Posterior vena cava (tissue), 2 donors: ENCODE data around the gene ID1. TPM values are rescaled to one million over a fixed set of nuclear protein-coding genes. Genes with fewer than 3 reads are reported as not detected.
A peak's percentile ranks its signal among the peaks of the same experiment; 100 is the strongest.

Experiments used
- DNase-seq: peaks from one replicate; pipeline ENCODE4 v3.0.0-alpha.2; 2020; ENCODE audit warnings: low spot score
- intact Hi-C, 2 donors: fragments of 100-400 bp; cut with DNase I; formaldehyde crosslinking; loops; one replicate each; pipeline versions ENCODE4 v1.14.1 to v1.14.2; 2022 to 2023
- long read RNA-seq, 2 donors: library from polyadenylated mRNA; unstranded; transcript quantifications; one replicate each; pipeline ENCODE4 v2.0.0, GENCODE V29; 2020 to 2021
- total RNA-seq, 2 donors: library from RNA; stranded (reverse); fragmentation: NEBNext Ultra II Directional; extraction: Animal tissue kit (Norgen Biotek cat#: 25700); gene quantifications; one replicate each; pipeline ENCODE4 v1.2.1, GENCODE V29; 2021
- donor health status: DM: yes; HTN: yes; CAD: no.
- donor health status: DM: yes; HTN: yes; CAD: no.

The ID1 gene, protein sequence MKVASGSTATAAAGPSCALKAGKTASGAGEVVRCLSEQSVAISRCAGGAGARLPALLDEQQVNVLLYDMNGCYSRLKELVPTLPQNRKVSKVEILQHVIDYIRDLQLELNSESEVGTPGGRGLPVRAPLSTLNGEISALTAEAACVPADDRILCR
- total RNA-seq = 100 to 1,000 TPM; 117 to 145 TPM
- long read RNA-seq, donor 1, transcript ID1-202 (2 exons, 994 nt) = major isoform, 6 of 8 reads
- long read RNA-seq, donor 1, partial matches to known transcripts = 0 of 8 reads
- long read RNA-seq, donor 1, other reads (novel, unspliced or antisense) = 0 of 8 reads
- long read RNA-seq, donor 2, transcript ID1-201 (1 exons, 1,233 nt) = minor isoform, 21 of 137 reads
- long read RNA-seq, donor 2, transcript ID1-202 (2 exons, 994 nt) = major isoform, 115 of 137 reads
- long read RNA-seq, donor 2, partial matches to known transcripts = 0 of 137 reads
- long read RNA-seq, donor 2, other reads (novel, unspliced or antisense) = 1 of 137 reads

DNA sequence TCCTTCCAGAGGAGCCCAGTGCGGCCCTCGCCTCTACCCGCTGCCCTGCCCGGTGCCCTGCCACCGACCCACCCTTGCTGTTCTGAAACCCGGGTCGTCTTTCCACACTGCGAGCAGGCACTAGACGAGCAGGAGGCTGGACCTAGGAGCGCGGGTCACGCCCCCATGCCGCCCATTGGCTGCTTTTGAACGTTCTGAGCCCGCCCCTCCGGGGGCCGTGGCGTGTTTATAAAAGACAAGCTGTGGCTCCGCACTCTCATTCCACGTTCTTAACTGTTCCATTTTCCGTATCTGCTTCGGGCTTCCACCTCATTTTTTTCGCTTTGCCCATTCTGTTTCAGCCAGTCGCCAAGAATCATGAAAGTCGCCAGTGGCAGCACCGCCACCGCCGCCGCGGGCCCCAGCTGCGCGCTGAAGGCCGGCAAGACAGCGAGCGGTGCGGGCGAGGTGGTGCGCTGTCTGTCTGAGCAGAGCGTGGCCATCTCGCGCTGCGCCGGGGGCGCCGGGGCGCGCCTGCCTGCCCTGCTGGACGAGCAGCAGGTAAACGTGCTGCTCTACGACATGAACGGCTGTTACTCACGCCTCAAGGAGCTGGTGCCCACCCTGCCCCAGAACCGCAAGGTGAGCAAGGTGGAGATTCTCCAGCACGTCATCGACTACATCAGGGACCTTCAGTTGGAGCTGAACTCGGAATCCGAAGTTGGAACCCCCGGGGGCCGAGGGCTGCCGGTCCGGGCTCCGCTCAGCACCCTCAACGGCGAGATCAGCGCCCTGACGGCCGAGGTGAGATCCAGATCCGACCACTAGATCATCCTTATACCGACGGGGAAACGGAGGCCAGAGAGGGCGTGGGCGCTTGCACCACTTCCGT, at the start of gene ID1:
Gene ID1 (plus strand): TSS at position 259 of the 871 bp plus-strand sequence. CDS start 99 bp downstream, at position 358.
- intact Hi-C loops = no loop called here
- peak; percentile 98 for DNase-seq

DNA sequence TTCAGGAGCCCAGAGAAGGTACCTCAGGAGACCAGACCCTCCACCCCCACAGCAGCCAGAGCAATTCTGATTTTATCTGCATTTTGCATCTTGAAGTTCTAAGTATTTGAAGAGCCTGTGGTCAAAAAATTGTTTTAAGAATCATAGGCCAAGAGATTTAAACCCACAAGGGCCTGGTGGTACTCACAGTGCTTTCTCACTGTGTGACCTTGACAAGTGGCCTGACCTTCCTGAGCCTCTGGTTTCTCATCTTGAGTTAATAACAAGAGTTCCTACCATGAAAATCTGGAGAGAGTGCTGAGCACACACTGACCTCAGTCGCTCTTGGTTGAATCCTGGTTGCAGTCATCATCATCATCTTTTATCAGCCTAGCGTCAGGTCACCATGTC, 45.4 kb upstream of the ID1 start:
- DNase-seq = no peak
- intact Hi-C loops = loop anchor here in 1 of 2 donors (10.0 kb wide), 1 partner anchor 165 kb away; the partner anchor contains the start of gene BCL2L1

DNA sequence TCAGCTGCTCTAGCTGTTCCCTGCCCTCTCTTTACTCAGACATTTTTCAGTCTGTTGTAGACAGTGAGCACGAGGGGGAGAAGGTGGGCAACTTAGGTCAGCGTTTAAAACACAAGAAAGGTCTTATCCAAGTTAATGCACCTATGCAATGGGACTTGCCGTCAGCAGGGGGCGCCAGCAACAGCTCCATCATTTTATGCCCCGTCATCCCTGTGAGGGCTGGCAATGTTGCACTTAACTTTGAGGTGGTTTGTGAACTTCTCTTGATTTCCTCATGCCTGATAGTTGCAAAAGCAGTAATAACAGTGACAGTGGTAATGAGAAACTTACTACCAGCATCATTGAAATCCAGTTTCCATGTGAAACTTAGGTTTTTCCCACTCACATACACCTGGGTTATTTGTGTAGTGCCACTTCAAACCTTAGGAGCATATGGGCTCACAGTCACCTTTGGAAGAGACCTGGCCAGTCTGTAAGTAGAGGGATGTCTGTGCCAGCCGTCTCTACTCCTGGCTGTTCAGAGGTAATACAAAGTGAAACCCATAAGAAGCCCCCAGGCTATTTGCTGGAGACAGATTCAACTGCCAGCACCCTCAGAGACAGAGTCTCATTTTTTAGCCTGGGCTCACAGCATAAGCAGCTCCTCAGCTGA, 44.9 kb upstream of the ID1 start:
- intact Hi-C loops = loop anchor here in 1 of 2 donors (10.0 kb wide), 1 partner anchor 165 kb away; the partner anchor contains the start of gene BCL2L1
- peak; percentile 93 for DNase-seq

DNA sequence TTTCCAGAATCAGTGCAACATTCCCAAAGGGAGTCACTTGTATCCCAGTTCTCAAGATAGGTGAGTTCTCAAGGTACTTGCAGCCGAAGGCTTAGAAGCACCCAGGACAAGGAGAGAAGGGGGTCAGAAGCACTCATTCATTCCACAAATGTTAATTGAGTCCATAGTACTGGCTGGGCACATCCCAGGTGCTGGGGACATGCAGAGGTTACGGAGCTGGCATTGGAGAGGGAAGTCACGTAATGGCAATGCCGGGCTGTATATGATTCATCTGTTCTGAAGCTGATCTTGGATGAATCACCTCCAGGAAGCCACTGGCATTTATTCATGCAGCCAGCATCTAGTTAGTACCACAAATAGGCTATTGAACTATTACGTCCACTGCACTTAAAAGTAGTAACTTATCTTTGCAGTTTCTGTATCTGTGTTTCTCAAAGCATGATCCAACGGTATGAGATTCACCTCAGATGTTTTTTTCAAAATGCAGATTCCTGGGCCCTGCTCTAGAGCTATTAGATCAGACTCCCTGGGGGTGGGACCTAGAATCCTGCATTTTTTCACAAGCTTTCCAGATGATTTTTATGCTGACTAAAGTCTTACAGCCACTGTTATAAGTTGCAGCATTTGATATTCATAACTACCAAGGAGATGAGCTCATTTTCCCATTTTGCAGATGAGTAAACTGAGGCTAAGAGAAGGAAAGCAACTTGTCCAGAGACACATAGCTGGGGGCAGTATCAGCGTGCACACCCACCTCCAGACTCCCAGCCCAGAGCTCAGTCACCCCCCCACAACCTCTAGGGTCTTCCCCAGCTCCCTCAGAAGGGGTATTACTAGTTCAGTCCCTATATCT, 44.1 kb upstream of the ID1 start:
- intact Hi-C loops = loop anchor here in 1 of 2 donors (10.0 kb wide), 1 partner anchor 164 kb away; the partner anchor contains the start of gene BCL2L1
- DNase-seq = no peak

DNA sequence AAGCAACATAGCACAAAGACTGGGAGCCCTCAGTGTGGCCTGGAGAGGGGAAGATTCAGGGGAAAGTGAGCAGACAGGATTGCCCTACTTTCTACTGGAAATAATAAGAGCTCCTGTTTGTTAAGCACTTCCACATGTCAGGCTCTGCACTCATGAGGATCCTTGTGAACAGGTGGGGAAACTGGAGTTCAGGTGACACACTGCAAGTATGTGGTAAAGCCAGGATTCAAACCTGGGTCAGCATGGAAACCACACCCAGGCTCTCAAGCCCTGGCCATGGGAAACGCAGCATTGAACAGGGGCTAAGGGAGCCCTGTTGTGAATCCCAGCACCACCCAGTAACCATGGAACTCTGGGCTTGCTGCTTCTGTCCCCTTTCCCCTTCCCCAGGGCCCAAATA, 42.8 kb upstream of the ID1 start:
- intact Hi-C loops = loop anchor here (2.0 to 10.0 kb wide), 2 partner anchors 51 to 163 kb away; partner anchors contain the start of gene BCL2L1 (in 1 of the 2)

DNA sequence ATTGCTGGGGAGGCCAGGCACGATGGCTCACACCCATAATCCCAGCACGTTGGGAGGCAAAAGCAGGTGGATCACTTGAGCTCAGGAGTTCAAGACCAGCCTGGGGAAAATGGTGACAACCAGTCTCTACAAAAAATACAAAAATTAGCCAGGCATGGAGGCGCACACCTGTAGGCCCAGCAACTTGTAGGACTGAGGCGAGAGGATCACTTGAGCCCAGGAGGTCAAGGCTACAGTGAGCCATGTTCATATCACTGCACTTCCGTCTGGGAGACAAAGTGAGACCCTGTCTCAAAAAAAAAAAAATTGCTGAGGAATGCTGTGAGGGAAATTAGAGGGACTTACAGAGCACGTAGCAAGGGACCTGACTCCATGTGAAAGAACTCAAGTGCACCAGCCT, 40.8 kb upstream of the ID1 start:
- intact Hi-C loops = loop anchor here in 1 of 2 donors (2.0 to 10.0 kb wide), 2 partner anchors 47 to 161 kb away; partner anchors contain the start of gene BCL2L1
- DNase-seq = no peak

More for the DNA sequence above, 42.8 kb upstream of the ID1 start:
- no peak for DNase-seq

DNA sequence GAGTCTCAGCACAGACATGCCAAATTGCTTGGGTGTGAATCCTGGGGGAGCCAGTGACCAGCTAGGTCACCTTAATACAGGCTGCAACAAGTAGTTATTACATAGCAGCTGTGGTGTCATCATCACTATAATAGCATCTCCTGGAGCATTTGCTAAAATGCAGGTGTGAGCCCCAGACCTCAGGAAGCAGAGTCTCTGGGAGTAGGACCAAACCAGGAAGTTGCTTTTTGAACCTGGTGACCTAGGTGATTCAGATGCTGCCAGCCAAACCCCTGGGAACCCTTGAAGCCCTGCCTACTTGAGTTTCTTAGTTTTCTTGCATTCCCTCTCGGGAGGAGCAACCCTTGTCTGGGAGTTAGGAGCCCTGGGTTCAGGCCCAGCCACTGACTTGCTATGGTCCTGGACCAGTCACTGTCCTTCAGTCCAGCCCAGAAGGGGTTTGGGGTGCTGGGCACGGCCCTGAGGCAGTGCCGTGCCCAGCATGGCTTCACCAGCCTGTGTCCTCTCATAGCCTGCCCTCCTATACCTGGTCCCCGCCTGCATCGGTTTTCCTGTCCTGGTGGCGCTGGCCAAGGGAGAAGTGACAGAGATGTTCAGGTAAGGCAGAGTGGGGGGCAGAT, 39.3 kb upstream of the ID1 start:
- no peak for DNase-seq
- intact Hi-C loops = loop anchor here in 1 of 2 donors (2.0 to 10.0 kb wide), 2 partner anchors 45 to 159 kb away; partner anchors contain the start of gene BCL2L1

DNA sequence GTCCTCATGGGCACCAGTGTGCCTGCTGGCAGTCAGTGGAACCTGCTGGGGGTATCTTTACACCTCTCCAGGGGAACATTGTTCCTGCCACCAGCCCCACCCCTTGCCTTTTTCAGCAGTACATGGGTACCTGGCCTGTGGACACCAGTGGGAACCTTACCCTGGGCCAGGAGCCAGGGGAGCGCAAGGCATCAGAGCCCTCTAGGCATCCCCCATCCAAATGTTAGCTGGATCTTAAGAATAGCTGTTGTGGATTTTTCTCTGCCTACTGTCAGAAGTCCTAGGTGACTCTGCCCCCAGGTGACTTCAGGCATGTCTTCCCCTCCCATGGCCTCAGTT, 38.8 kb upstream of the ID1 start:
- intact Hi-C loops = loop anchor here in 1 of 2 donors (10.0 kb wide), 1 partner anchor 159 kb away; the partner anchor contains the start of gene BCL2L1
- no peak for DNase-seq

DNA sequence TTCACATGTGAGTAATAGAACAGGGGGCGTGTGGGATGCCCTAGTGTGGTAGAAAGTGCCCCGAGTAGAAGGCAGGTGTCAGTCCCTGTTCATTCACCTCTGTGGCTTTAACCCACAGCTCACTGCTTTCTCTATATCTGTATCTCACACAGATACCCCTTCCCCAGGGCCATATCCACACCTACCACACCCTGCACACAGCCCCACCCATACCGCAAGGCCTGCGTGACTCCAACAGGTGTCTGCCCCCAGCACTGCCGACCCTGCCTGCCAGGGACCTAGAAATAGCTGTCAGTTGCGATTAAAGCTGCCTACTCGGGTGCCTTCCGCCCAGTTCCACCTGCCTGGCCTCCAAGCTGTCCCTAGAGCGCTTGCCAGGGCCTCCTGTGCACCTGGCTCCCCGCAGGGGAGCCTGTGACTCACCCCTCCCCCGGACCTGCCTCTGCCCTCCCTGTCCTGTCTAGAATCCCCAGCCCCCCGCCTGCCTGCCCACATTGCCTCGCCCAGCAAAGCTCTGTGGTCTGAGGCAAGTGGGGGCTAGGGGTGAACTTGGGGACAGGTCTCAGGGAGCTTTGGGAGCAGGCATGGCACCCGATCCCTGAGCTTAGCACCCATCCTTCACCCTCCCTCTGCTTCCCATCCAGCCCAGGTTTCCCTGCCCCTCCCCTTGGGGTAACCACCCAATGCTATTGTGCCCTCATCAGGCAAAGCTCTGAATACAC, 38.3 kb upstream of the ID1 start:
- intact Hi-C loops = loop anchor here in 1 of 2 donors (10.0 kb wide), 1 partner anchor 158 kb away; the partner anchor contains the start of gene BCL2L1
- DNase-seq = no peak

- intact Hi-C loops = loop anchor here in 1 of 2 donors (10.0 kb wide), 1 partner anchor 157 kb away; the partner anchor contains the start of gene BCL2L1
- no peak for DNase-seq
Observed at GRCh38 chr20:31567380-31567720, 37.7 kb upstream of the ID1 start.

DNA sequence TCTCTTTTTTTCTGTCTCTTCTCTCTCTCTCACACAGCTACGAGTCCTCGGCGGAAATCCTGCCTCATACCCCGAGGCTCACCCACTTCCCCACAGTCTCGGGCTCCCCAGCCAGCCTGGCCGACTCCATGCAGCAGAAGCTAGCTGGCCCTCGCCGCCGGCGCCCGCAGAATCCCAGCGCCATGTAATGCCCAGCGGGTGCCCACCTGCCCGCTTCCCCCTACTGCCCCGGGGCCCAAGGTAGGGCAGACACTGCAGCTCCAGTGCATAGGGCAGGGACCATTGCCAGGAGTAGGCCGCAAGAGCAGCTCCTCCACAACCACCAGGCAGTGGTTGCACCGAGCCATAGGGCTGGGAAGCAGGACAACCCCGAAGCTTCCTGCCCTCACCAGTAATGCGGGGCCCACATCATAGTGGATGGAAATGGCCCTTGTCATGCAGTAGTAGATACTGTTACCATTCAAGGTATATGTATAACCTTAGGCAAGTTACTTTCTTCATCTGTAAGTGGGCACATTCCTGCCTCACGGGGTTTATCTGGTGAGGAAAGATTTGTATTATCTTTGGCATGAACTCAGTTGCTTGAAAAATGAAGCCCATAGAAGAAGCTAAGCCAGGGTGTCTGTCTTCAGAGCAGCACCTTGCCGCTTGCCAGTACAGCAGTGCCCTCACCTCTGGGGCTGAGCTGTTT, 36.9 kb upstream of the ID1 start:
- intact Hi-C loops = loop anchor here in 1 of 2 donors (10.0 kb wide), 1 partner anchor 157 kb away; the partner anchor contains the start of gene BCL2L1
- no peak for DNase-seq

DNA sequence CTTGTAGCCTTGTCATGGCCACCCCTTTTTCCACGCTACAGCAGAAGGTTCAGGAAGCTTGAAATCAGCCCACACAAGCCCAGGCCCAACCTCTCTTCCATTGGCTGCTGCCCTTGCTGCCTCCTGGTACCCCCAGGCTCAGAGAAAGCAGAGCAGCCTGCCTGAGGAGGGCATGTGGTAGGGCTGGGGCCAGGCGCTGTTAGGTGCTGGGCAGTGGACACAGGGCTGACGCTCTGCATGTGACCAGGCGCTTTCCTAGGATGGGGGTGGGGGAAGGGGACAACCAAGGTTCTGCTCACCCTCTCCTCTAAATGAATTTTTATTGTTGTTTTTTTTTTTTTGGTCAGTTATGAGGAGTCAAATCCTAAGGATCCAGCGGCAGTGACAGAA, 36.3 kb upstream of the ID1 start:
- no peak for DNase-seq
- intact Hi-C loops = loop anchor here in 1 of 2 donors (10.0 kb wide), 1 partner anchor 156 kb away; the partner anchor contains the start of gene BCL2L1

- DNase-seq = no peak
- intact Hi-C loops = loop anchor here (2.0 to 10.0 kb wide), 2 partner anchors 41 to 155 kb away; partner anchors contain the start of gene BCL2L1 (in 1 of the 2)
Observed at GRCh38 chr20:31569163-31570020, 35.7 kb upstream of the ID1 start.

DNA sequence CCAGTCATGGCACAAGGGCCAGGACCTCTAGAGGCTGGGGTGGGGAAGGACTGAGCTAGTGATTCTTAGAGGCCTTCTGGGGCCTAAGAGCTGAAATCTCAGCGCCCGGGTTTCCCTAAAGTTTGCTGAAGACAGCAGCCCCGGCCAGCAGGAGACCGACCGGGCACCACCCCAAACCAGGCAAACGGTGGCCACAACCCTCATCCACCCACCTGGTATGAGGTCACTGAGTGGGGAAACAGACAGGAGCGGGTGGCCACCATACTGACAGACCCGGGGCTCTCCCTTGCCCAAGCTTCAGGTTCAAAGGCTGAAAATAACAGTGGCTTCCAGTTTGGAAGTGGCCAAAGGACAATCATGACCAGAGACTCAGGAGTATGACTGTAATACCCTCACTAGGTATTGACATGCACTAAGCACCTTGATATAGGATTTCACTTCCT, 35.0 kb upstream of the ID1 start:
- DNase-seq = no peak
- intact Hi-C loops = loop anchor here in 1 of 2 donors (2.0 kb wide), 1 partner anchor 41 kb away; no protein-coding TSS in a partner anchor
